HG03571 (cell line): ENCODE measurements around the gene CDH16.
"Not testable (repeated sequence)": the region's sequence is repeated elsewhere in the genome, so short reads cannot be mapped to it uniquely, and the experiment has no call there.

ENCODE experiments used
- ATAC-seq: cut with Tn5 transposase; IDR thresholded peaks from one replicate; pipeline ENCODE4 v1.9.1; 2021; ENCODE audit not compliant: unreplicated experiment

CDH16 gene

DNA sequence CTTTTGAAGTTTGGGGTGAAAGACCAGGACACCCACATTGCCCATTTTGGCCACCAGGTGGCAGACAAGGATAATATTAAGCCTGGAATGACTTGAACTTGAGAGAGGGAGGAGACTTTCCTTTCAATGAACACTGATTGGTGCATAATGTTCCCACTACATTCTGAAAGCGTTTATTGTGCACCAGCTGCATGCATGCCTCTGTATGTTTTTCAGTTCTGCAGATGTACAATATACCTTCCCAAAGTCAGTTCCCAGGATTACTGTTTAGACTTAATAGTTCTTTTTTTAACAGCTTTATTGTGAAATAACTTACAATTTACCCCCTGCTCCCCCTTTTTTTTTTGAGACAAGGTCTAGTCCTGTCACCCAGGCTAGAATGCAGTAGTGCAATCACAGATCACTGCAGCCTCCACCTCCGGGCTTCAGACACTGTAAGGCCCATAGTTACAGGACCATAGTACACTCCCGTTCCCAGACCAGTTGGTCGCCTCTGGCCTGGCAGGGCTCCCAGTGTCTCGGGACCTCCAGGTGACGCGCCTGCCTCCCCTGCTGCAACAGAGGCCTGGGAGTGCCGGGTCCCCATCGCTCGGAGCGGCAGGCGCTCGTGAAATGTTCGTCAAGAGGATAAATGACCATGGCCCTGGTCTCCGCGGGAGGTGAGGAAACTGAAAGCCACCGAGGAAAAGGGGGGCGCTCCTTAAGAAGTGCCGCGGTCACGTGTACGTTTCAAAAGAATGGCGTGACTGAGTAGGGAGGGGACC, 28.8 kb upstream of the CDH16 start:
- ATAC-seq = peak; percentile 61

DNA sequence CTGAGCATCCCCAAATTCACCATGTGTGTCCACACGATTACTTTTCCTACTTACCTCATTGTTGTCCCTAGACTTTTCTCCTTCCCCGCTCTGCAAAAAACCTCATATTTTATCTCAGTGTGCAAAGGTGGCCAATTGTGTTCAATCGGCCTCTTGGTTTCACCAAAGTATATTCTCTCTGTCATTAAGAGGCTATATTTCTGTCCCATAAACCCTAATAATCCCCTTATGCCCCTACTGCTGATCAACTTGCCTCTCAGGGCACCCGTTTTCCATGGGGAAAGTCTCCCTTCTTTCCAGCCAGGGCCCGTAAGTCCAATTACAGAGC, 28.3 kb upstream of the CDH16 start:
- ATAC-seq = no peak

DNA sequence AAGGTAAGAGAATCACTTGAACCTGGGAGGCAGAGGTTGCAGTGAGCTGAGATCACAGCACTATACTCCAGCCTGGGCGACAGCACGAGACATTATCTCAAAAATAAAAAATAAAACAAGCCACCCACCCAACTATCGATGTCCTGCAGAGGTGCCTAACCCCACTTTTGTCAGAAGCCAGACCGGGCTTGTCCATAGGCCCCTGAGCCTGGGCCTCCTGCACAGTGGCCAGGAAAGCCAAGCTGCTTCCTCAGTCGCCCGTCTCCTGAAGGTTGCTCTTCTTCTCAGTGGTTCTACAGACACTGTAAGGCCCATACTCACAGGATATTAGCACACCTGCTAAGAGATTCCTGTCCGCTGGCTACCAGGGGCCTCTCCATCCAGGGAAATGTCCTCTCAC, 27.9 kb upstream of the CDH16 start:
- ATAC-seq = no peak

DNA sequence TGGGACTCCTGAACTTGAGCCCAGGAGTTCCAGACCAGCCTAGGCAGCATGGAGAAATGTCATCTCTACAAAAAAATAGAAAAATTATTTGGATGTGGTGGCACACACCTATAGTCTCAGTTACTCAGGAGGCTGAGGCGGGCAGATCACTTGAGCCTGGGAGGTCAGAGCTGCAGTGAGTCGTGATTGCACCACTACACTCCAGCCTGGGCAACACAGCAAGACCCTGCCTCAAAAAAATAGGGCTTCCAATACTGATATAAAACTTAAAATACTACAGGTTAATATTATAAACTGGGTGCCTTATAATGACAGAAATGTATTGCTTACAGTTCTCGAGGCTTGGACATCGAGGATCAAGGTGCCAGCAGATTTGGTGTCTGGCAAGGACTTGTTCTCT, 27.3 kb upstream of the CDH16 start:
- no peak for ATAC-seq

DNA sequence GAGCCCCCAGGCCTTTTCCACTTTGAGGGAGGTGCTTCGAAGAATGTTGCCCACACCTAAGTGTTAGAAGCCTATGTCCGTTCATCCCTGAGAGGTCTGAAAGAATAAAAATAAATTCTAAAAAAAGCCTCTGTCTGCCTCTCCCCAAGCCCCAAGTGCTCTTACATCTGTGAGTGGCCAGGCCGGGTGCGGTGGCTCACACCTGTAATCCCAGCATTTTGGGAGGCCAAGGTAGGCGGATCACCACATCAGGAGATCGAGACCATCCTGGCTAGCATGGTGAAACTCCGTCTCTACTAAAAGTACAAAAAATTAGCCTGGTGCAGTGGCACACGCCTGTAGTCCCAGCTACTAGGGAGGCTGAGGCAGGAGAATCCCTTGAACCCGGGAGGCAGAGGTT, 26.3 kb upstream of the CDH16 start:
- not testable (repeated sequence) for ATAC-seq

DNA sequence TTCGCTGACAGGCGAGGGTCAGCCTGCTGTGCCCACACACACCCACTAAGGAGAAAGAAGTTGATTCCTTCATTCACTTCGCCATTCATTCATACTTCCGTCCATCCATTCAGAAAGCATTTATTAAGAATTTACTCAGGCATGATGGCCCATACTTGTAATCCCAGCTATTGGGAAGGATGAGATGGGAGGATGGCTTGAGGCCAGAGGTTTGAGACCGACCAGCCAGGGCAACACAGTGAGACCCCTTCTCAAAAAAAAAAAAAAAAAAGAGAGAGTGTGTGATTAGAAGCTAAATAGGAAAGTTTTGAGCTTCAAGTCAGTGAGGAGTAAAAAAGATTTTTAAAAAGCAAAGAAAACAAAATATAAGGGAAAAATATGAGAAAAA, 25.4 kb upstream of the CDH16 start:
- ATAC-seq = no peak

DNA sequence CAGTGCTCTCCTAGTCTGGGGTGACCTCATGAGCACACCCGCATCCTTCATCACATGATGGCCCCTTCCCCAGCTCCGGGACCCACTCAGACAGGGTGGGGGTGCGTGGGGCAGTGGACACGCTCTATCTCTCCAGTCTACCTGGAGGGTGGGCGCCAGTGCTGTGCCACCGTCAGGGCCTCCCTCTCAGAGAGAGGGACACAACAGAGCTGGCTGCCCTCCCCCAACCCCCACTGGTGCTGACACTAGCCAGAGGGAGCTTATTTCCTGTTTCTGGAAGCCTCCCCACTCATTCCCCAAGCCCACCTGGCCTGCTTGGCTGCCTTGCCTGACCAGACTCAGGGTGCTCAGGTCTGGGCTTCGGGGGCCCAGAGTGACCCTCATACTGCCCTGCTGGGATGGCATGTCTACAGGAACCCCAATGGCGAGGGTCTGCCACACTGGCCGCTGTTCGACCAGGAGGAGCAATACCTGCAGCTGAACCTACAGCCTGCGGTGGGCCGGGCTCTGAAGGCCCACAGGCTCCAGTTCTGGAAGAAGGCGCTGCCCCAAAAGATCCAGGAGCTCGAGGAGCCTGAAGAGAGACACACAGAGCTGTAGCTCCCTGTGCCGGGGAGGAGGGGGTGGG, 24.9 kb upstream of the CDH16 start:
- no peak for ATAC-seq

DNA sequence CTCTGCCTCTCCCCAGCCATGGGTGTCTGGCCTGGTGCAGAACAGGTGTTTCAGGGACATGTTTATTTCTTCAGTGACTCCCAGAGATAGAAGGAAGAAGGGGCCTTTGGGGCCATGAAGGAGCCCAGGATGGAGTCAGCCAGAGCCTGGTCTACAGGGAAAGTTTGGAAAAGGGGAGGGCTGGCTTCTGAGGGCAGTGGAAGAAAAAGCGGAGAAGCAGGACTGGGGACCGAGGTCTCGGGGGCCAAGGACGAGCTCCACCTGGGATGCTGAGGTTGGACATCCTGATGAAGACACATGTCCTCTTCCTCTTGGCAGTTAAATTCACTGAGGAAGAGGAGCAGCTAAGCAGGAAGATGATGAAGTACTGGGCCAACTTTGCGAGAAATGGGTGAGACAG, 24.3 kb upstream of the CDH16 start:
- no peak for ATAC-seq

DNA sequence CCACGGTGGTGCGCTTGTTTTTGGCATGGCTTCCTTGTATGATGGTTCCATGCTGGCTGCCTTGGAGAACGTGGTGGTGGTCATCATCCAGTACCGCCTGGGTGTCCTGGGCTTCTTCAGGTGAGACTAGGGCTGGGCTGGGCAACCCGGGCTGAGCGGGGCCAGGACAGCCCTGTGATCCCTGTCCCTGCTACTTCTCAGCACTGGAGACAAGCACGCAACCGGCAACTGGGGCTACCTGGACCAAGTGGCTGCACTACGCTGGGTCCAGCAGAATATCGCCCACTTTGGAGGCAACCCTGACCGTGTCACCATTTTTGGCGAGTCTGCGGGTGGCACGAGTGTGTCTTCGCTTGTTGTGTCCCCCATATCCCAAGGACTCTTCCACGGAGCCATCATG, 21.6 kb upstream of the CDH16 start:
- ATAC-seq = no peak

DNA sequence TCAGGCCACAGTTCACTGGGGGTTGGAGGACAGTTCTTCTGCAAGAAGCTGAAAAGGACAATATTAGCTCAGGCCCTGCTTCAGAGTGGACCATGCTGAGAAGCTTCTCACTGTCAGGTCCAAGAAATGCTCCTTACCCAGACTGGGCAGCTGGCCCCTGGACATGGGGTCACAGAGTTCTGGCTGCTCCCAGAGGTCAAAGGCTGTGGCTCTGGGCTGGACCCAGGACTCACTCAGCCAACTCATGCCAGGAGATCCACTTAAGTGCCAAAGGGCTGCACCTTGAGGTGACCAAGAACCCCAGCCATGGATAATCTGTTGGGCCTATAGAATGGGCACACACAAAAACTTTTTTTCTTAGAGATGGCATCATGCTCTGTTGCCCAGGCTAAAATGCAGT, 20.7 kb upstream of the CDH16 start:
- ATAC-seq = no peak

DNA sequence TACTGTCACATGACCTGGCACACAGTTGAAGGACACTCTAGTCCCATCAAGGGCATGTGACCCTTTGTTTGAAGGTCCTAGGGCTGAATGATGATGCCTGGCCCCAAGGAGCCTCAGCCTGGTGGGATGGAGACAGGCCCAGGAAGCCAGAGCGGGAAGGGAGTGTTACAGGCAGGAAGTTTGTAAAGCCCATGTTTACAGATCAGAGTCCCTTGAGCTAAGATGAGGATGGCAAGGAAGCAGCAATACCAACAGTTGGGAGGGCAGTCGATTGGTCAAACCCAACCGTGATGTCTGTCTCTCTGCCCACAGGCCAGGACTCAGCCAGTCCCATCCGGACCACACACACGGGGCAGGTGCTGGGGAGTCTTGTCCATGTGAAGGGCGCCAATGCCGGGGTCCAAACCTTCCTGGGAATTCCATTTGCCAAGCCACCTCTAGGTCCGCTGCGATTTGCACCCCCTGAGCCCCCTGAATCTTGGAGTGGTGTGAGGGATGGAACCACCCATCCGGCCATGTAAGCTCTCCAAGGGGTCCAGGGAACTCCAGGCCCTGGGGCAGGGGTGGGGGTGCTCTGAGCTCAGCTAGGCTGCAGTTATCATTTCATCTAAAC, 19.1 kb upstream of the CDH16 start:
- no peak for ATAC-seq

DNA sequence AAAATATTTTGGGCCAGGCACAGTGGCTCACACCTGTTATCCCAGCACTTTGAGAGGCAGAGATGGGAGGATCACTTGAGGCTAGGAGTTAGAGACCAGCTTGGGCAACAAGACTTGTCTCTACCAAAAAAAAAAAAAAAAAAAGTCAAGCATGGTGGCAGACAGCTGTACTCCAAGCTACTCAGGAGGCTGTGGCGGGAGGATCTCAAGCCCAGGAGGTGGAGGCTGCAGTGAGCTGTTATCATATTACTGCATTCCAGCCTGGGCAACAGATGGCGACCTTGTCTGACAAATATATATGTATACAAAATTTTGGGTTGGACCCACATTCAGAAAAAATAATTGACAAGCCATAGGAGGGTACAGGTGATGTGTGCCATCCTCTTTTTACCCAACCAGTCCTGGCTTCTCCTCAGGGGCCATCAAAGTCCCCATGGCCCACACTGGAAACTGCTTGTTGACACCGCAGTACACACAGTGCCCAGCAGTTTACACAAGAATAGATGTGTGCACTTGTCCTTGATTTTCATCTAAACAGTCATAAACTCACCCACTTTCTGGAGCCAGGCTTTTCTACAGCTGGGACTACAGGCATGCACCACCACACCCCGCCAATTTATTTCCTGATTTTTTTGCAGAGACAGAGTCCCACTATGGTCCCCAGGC, 18.3 kb upstream of the CDH16 start:
- no peak for ATAC-seq

DNA sequence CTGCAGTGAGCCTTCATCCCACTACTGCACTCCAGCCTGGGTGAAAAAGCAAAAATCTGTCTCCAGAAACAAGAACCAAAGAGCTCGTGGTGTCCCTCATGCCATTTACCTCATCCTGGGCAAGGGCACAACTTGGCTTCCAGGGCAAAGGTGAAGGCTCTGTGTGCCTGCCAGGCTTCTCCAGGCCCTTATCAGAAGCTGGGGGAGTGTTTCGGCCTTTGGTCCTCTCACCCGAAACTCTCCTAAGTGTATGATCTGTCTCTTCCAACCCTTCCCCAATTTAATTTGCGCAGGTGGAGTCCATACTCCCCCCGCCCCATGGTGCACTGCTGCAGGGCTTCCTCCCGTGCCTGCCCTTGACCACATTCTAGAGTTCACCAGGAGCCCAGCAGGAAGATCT, 17.8 kb upstream of the CDH16 start:
- no peak for ATAC-seq

DNA sequence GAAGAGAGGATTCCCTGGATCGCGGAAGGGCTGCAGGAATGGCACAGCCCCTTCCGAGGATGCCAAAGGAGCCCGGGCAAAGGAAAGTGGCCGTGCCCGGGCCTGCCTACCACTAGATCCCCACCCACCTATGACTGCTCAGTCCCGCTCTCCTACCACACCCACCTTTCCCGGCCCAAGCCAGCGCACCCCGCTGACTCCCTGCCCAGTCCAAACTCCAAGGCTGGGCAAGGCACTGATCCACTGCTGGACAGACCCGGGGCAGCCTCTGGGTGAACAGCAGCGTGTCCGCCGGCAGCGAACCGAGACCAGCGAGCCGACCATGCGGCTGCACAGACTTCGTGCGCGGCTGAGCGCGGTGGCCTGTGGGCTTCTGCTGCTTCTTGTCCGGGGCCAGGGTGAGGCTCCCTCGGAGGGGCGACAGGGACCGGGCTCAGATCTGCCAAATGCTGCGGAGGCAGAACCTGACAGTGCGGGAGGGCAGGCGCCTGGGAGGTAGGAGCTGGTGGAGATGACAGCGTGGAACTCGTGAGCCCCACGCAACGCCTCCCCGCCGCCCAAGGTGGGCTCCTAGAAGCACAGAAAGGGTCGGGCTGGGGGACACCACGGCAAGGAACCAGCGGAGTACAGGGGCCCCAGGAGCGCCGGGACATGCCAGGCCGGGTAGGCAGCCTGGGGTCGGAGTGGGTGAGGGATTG, 16.8 kb upstream of the CDH16 start, which contains the start of gene CES2:
Gene CES2, plus strand, starts transcription at position 203 of the 698 bp plus-strand sequence. Its CDS starts 120 bp downstream, at position 323.
- ATAC-seq = no peak

DNA sequence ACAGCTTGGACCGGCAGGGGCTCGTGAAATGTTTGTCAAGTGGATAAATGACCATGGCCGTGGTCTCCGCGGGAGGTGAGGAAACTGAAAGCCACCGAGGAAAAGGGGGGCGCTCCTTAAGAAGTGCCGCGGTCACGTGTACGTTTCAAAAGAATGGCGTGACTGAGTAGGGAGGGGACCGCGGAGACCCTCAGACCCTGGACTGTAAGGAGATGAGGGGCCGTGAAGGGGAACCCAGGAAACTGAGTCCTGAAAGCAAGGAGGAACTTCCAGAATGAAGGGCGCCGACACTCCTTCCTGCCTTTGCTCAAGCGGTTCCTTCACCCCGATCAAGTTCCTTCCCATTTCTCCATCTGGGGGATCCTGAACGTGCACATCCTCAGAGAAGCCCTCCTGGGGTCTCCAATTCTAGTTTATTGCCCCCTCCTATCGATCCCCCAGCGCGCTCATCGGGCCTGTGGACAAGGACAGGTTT, 16.2 kb upstream of the CDH16 start:
- not testable (repeated sequence) for ATAC-seq

DNA sequence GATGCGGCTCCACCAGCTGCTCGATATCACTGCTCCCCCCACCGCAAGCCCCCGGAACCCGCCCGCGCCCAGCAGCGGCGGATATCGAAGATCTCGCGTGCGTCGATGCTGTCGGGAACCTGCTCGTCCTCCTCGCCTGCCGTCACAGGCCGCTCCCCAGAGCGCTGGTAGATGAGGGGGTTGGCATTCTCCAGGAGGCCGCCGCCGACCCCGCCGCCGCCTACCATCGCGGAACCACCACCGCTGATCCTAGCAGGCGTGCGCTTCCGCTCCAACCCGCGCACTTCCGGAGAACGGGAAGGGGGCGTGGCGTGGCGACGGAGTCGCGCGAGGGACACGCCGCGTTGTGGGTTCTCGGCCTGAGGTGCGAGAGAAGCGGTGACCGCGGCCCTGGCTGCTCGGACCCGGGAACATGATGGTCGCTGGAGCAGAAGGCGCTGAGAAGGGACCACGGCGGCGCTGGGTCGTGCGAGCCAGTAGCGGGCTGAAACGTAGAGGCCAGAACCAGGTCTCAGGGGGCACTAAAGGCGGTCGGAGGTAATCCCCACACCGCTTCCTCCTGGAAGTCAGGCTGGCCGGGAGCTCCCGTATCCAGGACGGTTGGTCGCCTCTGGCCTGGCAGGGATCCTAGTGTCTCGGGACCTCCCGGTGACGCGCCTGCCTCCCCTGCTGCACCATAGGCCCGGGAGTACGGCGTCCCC, 15.6 kb upstream of the CDH16 start, which contains the start of gene CIAO2B:
Gene CIAO2B, minus strand, starts transcription at position 265 of the 701 bp plus-strand sequence. Its CDS starts 38 bp downstream, at position 227.
- peak; percentile 70 for ATAC-seq

DNA sequence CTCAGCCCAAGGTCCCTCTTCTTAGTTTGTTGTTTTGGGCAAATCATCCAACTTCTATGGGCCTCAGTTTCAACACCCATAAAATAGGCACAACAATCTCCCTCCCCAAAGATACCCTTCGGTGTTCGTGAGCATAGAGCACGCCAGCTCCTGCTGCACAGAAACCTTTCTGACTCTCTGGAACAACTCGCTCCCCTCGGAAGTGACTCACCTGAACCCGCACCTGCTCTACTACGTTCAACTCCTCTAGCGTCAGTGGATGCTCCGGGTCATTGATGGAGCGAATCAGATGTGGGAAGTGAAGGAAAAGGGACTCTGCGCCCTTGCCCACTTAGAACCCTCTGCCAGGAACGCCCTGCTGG, 15.1 kb upstream of the CDH16 start:
- no peak for ATAC-seq

DNA sequence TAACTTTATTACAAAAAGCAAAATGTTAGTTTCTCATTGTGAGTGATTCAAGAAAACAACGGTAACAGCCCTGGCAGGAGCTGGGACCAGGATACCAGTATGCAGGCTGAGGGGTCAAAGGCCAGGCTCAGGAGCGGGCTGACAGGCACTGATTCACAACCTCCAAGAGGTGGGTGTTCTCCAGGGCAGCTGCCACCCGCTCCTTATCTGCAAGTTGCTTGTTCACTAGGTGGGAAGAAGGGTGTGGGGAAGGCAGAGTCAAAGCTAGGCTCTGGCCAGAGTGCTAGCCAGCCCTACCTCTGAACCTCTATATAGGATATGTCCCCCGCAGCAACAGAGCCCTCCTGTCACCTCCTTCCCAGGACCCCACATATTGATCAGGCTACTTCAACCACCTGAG, 13.4 kb upstream of the CDH16 start:
- ATAC-seq = no peak

DNA sequence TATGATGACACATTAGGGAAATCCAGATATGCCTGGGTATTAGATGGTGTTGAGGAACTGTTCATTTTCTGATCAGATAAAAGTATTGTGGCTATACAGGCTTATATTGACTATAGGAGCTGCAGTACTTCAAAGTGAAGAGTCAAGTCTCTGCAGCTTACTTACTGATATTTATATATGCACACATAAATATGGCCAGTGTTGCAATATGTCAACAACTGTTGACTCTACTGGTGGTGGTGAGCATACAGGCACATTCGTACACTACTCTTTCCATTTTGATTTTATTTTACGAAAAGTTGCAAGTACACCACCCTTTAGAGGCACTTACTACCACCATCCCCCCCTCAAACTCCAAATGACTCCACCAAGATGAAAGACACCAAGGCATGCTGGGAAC, 13.0 kb upstream of the CDH16 start:
- no peak for ATAC-seq

DNA sequence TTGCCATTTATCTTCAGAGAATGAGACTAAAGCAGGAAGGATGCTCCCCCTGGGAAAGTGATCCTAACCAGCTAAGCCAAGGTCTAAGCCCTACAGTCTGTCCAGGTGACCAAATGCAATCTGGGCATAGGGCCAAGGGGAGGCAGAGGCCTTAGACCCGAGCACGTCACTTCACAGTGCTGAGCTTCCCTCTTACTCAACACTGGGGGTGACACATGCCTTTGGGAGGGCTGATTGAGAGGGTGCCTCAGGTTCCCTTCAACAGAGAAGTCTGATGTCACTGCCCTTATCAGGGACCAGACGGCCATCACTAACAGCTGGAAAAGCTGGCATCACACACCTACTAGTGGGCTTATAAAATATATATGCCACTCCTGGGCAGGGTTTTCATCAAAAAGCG, 11.5 kb upstream of the CDH16 start:
- no peak for ATAC-seq
